H9 (cell line): Measurements from ENCODE around the gene CSN1S1. TPM values are rescaled to one million over a fixed set of nuclear protein-coding genes. Genes with fewer than 3 reads are reported as not detected.

Experiments
- DNase-seq: peaks from one replicate; pipeline ENCODE4 v3.0.0-alpha.2; 2017
- H2AFZ ChIP-seq: one replicate; pipeline ENCODE4 v1.6.1; 2013; ENCODE audit warnings: mild to moderate bottlenecking, low read length, control low read depth, moderate library complexity
- H2AK5ac ChIP-seq: 2 replicates; pipeline ENCODE4 v1.6.1; 2013; ENCODE audit warnings: low read length, control low read depth, mixed read lengths; ENCODE audit not compliant: insufficient read length
- H2BK120ac ChIP-seq: one replicate; pipeline ENCODE4 v1.6.1; 2013; ENCODE audit warnings: low read depth, mild to moderate bottlenecking, low read length, control low read depth, inconsistent platforms; ENCODE audit not compliant: poor library complexity, severe bottlenecking
- H2BK12ac ChIP-seq: 2 replicates; pipeline ENCODE4 v1.6.1; 2013; ENCODE audit warnings: low read length, control low read depth, mixed read lengths, low read depth; ENCODE audit not compliant: insufficient read length
- H2BK15ac ChIP-seq: 2 replicates; pipeline ENCODE4 v1.6.1; 2013; ENCODE audit warnings: low read depth, low read length, control low read depth
- H2BK20ac ChIP-seq: one replicate; pipeline ENCODE4 v1.6.1; 2013; ENCODE audit warnings: low read depth, mild to moderate bottlenecking, low read length, control low read depth, inconsistent platforms; ENCODE audit not compliant: poor library complexity, severe bottlenecking
- H2BK5ac ChIP-seq: 2 replicates; pipeline ENCODE4 v1.6.1; 2013; ENCODE audit warnings: low read length, control low read depth, mixed read lengths; ENCODE audit not compliant: insufficient read length
- H3K14ac ChIP-seq: 2 replicates; pipeline ENCODE4 v1.6.1; 2013; ENCODE audit warnings: low read length, control low read depth; ENCODE audit not compliant: insufficient read depth
- H3K18ac ChIP-seq: 2 replicates; pipeline ENCODE4 v1.6.1; 2013; ENCODE audit warnings: low read depth, mild to moderate bottlenecking, mixed read lengths, low read length, control low read depth; ENCODE audit not compliant: insufficient read length
- H3K23ac ChIP-seq: 2 replicates; pipeline ENCODE4 v1.6.1; 2013; ENCODE audit warnings: low read length, control low read depth, mixed read lengths, low read depth; ENCODE audit not compliant: insufficient read length
- H3K23me2 ChIP-seq: 2 replicates; pipeline ENCODE4 v1.6.1; 2013; ENCODE audit warnings: low read depth, mild to moderate bottlenecking, mixed read lengths, low read length, control low read depth; ENCODE audit not compliant: insufficient read length, poor library complexity, severe bottlenecking
- H3K27ac ChIP-seq: 2 replicates; pipeline ENCODE4 v1.5.1; 2013; ENCODE audit warnings: low read length, control low read depth, mixed read lengths, low read depth; ENCODE audit not compliant: insufficient read length
- H3K27me3 ChIP-seq: 2 replicates; pipeline ENCODE4 v1.6.1; 2013; ENCODE audit warnings: low read length, control low read depth, inconsistent platforms; ENCODE audit not compliant: insufficient read depth
- H3K4ac ChIP-seq: 2 replicates; pipeline ENCODE4 v1.6.1; 2013; ENCODE audit warnings: low read depth, mild to moderate bottlenecking, control low read depth, inconsistent platforms, low read length, moderate library complexity
- H3K4me1 ChIP-seq: 2 replicates; pipeline ENCODE4 v1.6.1; 2013; ENCODE audit warnings: low read length, control low read depth, inconsistent platforms; ENCODE audit not compliant: insufficient read depth
- H3K4me2 ChIP-seq: 2 replicates; pipeline ENCODE4 v1.6.1; 2013; ENCODE audit warnings: low read length, control low read depth, mixed read lengths; ENCODE audit not compliant: insufficient read length, insufficient read depth
- H3K56ac ChIP-seq: 2 replicates; pipeline ENCODE4 v1.6.1; 2013; ENCODE audit warnings: low read depth, mild to moderate bottlenecking, mixed read lengths, low read length, control low read depth; ENCODE audit not compliant: insufficient read length
- H3K79me1 ChIP-seq: 2 replicates; pipeline ENCODE4 v1.6.1; 2013; ENCODE audit warnings: low read depth, mild to moderate bottlenecking, moderate library complexity, low read length, control low read depth, inconsistent platforms; ENCODE audit not compliant: insufficient read depth, poor library complexity, severe bottlenecking
- H3K79me2 ChIP-seq: 2 replicates; pipeline ENCODE4 v1.6.1; 2013; ENCODE audit warnings: low read length, control low read depth, inconsistent platforms; ENCODE audit not compliant: insufficient read depth
- H3K9ac ChIP-seq: 2 replicates; pipeline ENCODE4 v1.6.1; 2013; ENCODE audit warnings: low read length, control low read depth, mixed read lengths; ENCODE audit not compliant: insufficient read length; ENCODE audit errors: extremely low read depth
- H3K9me3 ChIP-seq: one replicate; pipeline ENCODE4 v1.6.1; 2013; ENCODE audit warnings: low read depth, low read length, inconsistent platforms; ENCODE audit not compliant: control insufficient read depth
- H3T11ph ChIP-seq: one replicate; pipeline ENCODE4 v1.6.1; 2013; ENCODE audit warnings: mild to moderate bottlenecking, low read length, control low read depth, inconsistent platforms
- H4K20me1 ChIP-seq: one replicate; pipeline ENCODE4 v1.6.1; 2013; ENCODE audit not compliant: control insufficient read depth, insufficient read length, insufficient read depth
- H4K5ac ChIP-seq: 2 replicates; pipeline ENCODE4 v1.6.1; 2013; ENCODE audit warnings: low read depth, mild to moderate bottlenecking, mixed read lengths, low read length, control low read depth; ENCODE audit not compliant: insufficient read length
- H4K8ac ChIP-seq: replicated peaks from 2 replicates; pipeline ENCODE4 v1.6.1; 2013; ENCODE audit warnings: low read length, control low read depth, mixed read lengths, low read depth; ENCODE audit not compliant: insufficient read length
- H4K91ac ChIP-seq: 2 replicates; pipeline ENCODE4 v1.6.1; 2013; ENCODE audit warnings: low read depth, mild to moderate bottlenecking, moderate library complexity, mixed read lengths, low read length, control low read depth; ENCODE audit not compliant: insufficient read length
- H3K27ac Mint-ChIP-seq, 3 experiments: 2 replicates in 2 of 3; 3 replicates in 1 of 3; pipeline ENCODE4 v1.8.0; 2020 to 2021; ENCODE audit warnings: mixed read lengths in 3 of 3, mild to moderate bottlenecking in 1 of 3, moderate library complexity in 1 of 3
- H3K27me3 Mint-ChIP-seq: 2 replicates; pipeline ENCODE4 v1.8.0; 2021; ENCODE audit warnings: low read depth, mild to moderate bottlenecking, moderate library complexity, mixed read lengths
- H3K36me3 Mint-ChIP-seq, 3 experiments: 2 replicates in 2 of 3; 3 replicates in 1 of 3; pipeline ENCODE4 v1.8.0; 2020 to 2021; ENCODE audit warnings: low read depth in 3 of 3, mixed read lengths in 3 of 3; ENCODE audit not compliant: insufficient read depth in 1 of 3
- H3K4me1 Mint-ChIP-seq, 2 experiments: 2 replicates each; pipeline ENCODE4 v1.8.0; 2020; ENCODE audit warnings: mixed read lengths in 2 of 2
- H3K4me3 Mint-ChIP-seq, 2 experiments: 2 replicates in 1 of 2; 3 replicates in 1 of 2; pipeline ENCODE4 v1.8.0; 2020 to 2021; ENCODE audit warnings: mild to moderate bottlenecking in 2 of 2, mixed read lengths in 2 of 2, moderate library complexity in 1 of 2
- H3K9me3 Mint-ChIP-seq, 2 experiments: 2 replicates in 1 of 2; 3 replicates in 1 of 2; pipeline ENCODE4 v1.8.0; 2020; ENCODE audit warnings: mild to moderate bottlenecking in 2 of 2, mixed read lengths in 2 of 2, moderate library complexity in 1 of 2
- CTCF ChIP-seq: fragments of 200-600 bp; sonication (generic); conservative IDR thresholded peaks from 3 replicates; pipeline ENCODE4 v1.8.0; 2021; ENCODE audit warnings: antibody characterized with exemption, mild to moderate bottlenecking
- total RNA-seq: library from RNA; stranded (reverse); gene quantifications from 2 replicates; pipeline ENCODE4 v1.2.1, GENCODE V29; 2021

CSN1S1 gene
- total RNA-seq, 1 experiment from 2014 or later = not detected

- no peak overlapping the region for H3K4me3 Mint-ChIP-seq
- Histone ChIP-seq H3K4ac (no peak overlapping the region), H3K27ac (no peak overlapping the region)
Measured at GRCh38 chr4:69977582-69977981, 46.7 kb downstream of the CSN1S1 start.

More at GRCh38 chr4:69977582-69977981, 46.7 kb downstream of the CSN1S1 start:
- no peak overlapping the region for H2BK5ac ChIP-seq
- no peak overlapping the region for H3K14ac ChIP-seq
- H3K4me2 ChIP-seq = no peak overlapping the region
- H3K9me3 Mint-ChIP-seq = no peaks in the 10 kb centered on the region
- H4K8ac ChIP-seq = no peak overlapping the region
- no peak overlapping the region for H3K23ac ChIP-seq
- no peak overlapping the region for H2BK120ac ChIP-seq
- no peak overlapping the region for H2BK15ac ChIP-seq
- DNase-seq = no peak
- H3K56ac ChIP-seq = no peak overlapping the region
- H3K23me2 ChIP-seq = no peaks in the 10 kb centered on the region
- H3K27ac Mint-ChIP-seq = no peak overlapping the region
- no peak overlapping the region for H2BK20ac ChIP-seq
- no peaks in the 10 kb centered on the region for H3K36me3 Mint-ChIP-seq
- H3K18ac ChIP-seq = no peak overlapping the region
- no peaks in the 10 kb centered on the region for H3K79me2 ChIP-seq
- TF ChIP-seq CTCF = no peak
- H3K9ac ChIP-seq = no peak overlapping the region
- no peak overlapping the region for H4K91ac ChIP-seq
- H4K5ac ChIP-seq = no peak overlapping the region
- no peak overlapping the region for H2BK12ac ChIP-seq
- no peaks in the 10 kb centered on the region for H4K20me1 ChIP-seq
- H3K9me3 ChIP-seq = no peaks in the 10 kb centered on the region
- H3K4me1 ChIP-seq = no peaks in the 10 kb centered on the region
- no peak overlapping the region for H3T11ph ChIP-seq
- H3K79me1 ChIP-seq = no peaks in the 10 kb centered on the region
- H3K27me3 ChIP-seq = no peaks in the 10 kb centered on the region
- H3K4me1 Mint-ChIP-seq = peaks cover 0 to 4% of the 10 kb centered on the region in 2 experiments; a peak in 2 of 4 replicates
- no peak overlapping the region for H2AFZ ChIP-seq
- H3K27me3 Mint-ChIP-seq = no peaks in the 10 kb centered on the region
- H2AK5ac ChIP-seq = no peak overlapping the region
